ENCODE results near the gene SMURF1.
A peak's percentile ranks its signal among the peaks of the same experiment; 100 is the strongest.

SMURF1 gene

GRCh38 chr7:99002827-99003212 is 141.1 kb downstream of the SMURF1 start:
- no peak overlapping the region for H3K27ac ChIP-seq
- no peak overlapping the region for H3K4me3 ChIP-seq (ENCODE audit: low read depth, low read length)
- in situ Hi-C loops (cut with HindIII; ENCODE audit: low pct_ligation_motif_present, low sequenced_read_pairs), result loop anchor here (25.0 kb wide), 1 partner anchor 309 kb away; no protein-coding TSS in a partner anchor
- no peak for DNase-seq
- peaks cover 30% of the 10 kb centered on the region for H3K36me3 ChIP-seq (replicated peaks)
- no peaks in the 10 kb centered on the region for H3K27me3 ChIP-seq (replicated peaks)
- no peak for TF ChIP-seq CTCF (IDR thresholded peaks at IDR 0.05; ENCODE audit: low read depth, low read length, missing control alignments)

- TF ChIP-seq CTCF (IDR thresholded peaks at IDR 0.05; ENCODE audit: low read depth, low read length, missing control alignments), result no peak
- no peak overlapping the region for H3K27ac ChIP-seq
These were observed 141.6 kb downstream of the SMURF1 start for GRCh38 chr7:99002148-99002826.

GRCh38 chr7:99001482-99002147 is 142.3 kb downstream of the SMURF1 start:
- Histone ChIP-seq H3K36me3 (replicated peaks) (peaks cover 22% of the 10 kb centered on the region), H3K27ac (no peak overlapping the region), H3K27me3 (replicated peaks) (no peaks in the 10 kb centered on the region), H3K4me3 (ENCODE audit: low read depth, low read length) (no peak overlapping the region)
- peak; percentile 6 for DNase-seq
- TF ChIP-seq CTCF (IDR thresholded peaks at IDR 0.05; ENCODE audit: low read depth, low read length, missing control alignments), result no peak
- in situ Hi-C loops (cut with HindIII; ENCODE audit: low pct_ligation_motif_present, low sequenced_read_pairs), result loop anchor here (25.0 kb wide), 1 partner anchor 311 kb away; no protein-coding TSS in a partner anchor

More at GRCh38 chr7:99002148-99002826, 141.6 kb downstream of the SMURF1 start:
- in situ Hi-C loops (cut with HindIII; ENCODE audit: low pct_ligation_motif_present, low sequenced_read_pairs), result loop anchor here (25.0 kb wide), 1 partner anchor 310 kb away; no protein-coding TSS in a partner anchor
- H3K36me3 ChIP-seq (replicated peaks), result peaks cover 28% of the 10 kb centered on the region
- no peak overlapping the region for H3K4me3 ChIP-seq (ENCODE audit: low read depth, low read length)
- no peak for DNase-seq
- H3K27me3 ChIP-seq (replicated peaks), result no peaks in the 10 kb centered on the region

GRCh38 chr7:99000904-99001465 is 142.9 kb downstream of the SMURF1 start:
- no peak for DNase-seq
- no peak overlapping the region for H3K4me3 ChIP-seq (ENCODE audit: low read depth, low read length)
- no peaks in the 10 kb centered on the region for H3K27me3 ChIP-seq (replicated peaks)
- TF ChIP-seq CTCF (IDR thresholded peaks at IDR 0.05; ENCODE audit: low read depth, low read length, missing control alignments), result no peak
- H3K36me3 ChIP-seq (replicated peaks), result peaks cover 18% of the 10 kb centered on the region
- no peak overlapping the region for H3K27ac ChIP-seq
- in situ Hi-C loops (cut with HindIII; ENCODE audit: low pct_ligation_motif_present, low sequenced_read_pairs), result loop anchor here (25.0 kb wide), 1 partner anchor 311 kb away; no protein-coding TSS in a partner anchor

- TF ChIP-seq CTCF (IDR thresholded peaks at IDR 0.05; ENCODE audit: low read depth, low read length, missing control alignments), result no peak
- Histone ChIP-seq H3K4me3 (ENCODE audit: low read depth, low read length) (no peak overlapping the region), H3K36me3 (replicated peaks) (peaks cover 14% of the 10 kb centered on the region), H3K27ac (no peak overlapping the region), H3K27me3 (replicated peaks) (no peaks in the 10 kb centered on the region)
- in situ Hi-C loops (cut with HindIII; ENCODE audit: low pct_ligation_motif_present, low sequenced_read_pairs), result loop anchor here (25.0 kb wide), 1 partner anchor 312 kb away; no protein-coding TSS in a partner anchor
- DNase-seq, result no peak
These were observed 143.6 kb downstream of the SMURF1 start for GRCh38 chr7:99000196-99000903.

Data from brain microvascular endothelial cell (primary cell).